Mesenchymal stem cell (in vitro differentiated cells and primary cell): ENCODE measurements around the gene CDHR4.
"Not testable (repeated sequence)": the region's sequence is repeated elsewhere in the genome, so short reads cannot be mapped to it uniquely, and the experiment has no call there.

Experiments
- DNase-seq: peaks from one replicate; pipeline ENCODE4 v3.0.0-alpha.2; 2013
- H2AFZ ChIP-seq: one replicate; pipeline ENCODE4 v1.6.1; 2013; ENCODE audit warnings: low read depth, mild to moderate bottlenecking, control low read depth, inconsistent platforms, low read length, moderate library complexity
- H2AK5ac ChIP-seq: 2 replicates; pipeline ENCODE4 v1.6.1; 2013; ENCODE audit warnings: low read length, moderate library complexity, mild to moderate bottlenecking, inconsistent platforms; ENCODE audit not compliant: severe bottlenecking
- H2BK120ac ChIP-seq: one replicate; pipeline ENCODE4 v1.6.1; 2013; ENCODE audit warnings: low read depth, mild to moderate bottlenecking, inconsistent platforms, low read length, moderate library complexity
- H2BK12ac ChIP-seq, 2 experiments: one replicate each; pipeline ENCODE4 v1.6.1; 2013; ENCODE audit warnings: inconsistent platforms in 2 of 2, low read length in 2 of 2, mild to moderate bottlenecking in 2 of 2, moderate library complexity in 2 of 2, control low read depth in 1 of 2
- H2BK15ac ChIP-seq: one replicate; pipeline ENCODE4 v1.6.1; 2013; ENCODE audit warnings: mild to moderate bottlenecking, low read depth, inconsistent platforms; ENCODE audit not compliant: poor library complexity, severe bottlenecking
- H2BK5ac ChIP-seq: 2 replicates; pipeline ENCODE4 v1.6.1; 2013; ENCODE audit warnings: low read depth, mild to moderate bottlenecking, low read length, control low read depth, inconsistent platforms; ENCODE audit not compliant: poor library complexity, severe bottlenecking
- H3K14ac ChIP-seq, 2 experiments: one replicate each; pipeline ENCODE4 v1.6.1; 2013; ENCODE audit warnings: inconsistent platforms in 2 of 2, low read length in 2 of 2, control low read depth in 1 of 2, mild to moderate bottlenecking in 1 of 2, moderate library complexity in 1 of 2
- H3K18ac ChIP-seq, 2 experiments: one replicate each; pipeline ENCODE4 v1.6.1; 2013; ENCODE audit warnings: inconsistent platforms in 2 of 2, low read length in 2 of 2, control low read depth in 1 of 2, low read depth in 1 of 2, mild to moderate bottlenecking in 1 of 2
- H3K23ac ChIP-seq, 2 experiments: one replicate each; pipeline ENCODE4 v1.6.1; 2013; ENCODE audit warnings: inconsistent platforms in 2 of 2, low read length in 2 of 2, mild to moderate bottlenecking in 2 of 2, moderate library complexity in 2 of 2, control low read depth in 1 of 2
- H3K27ac ChIP-seq: 2 replicates; pipeline ENCODE4 v1.5.1; 2013; ENCODE audit warnings: mild to moderate bottlenecking, moderate library complexity, low read length, control low read depth, inconsistent platforms; ENCODE audit not compliant: poor library complexity, severe bottlenecking
- H3K27me3 ChIP-seq, 2 experiments: 2 replicates each; pipeline versions ENCODE4 v1.6.1 to v1.7.0; 2013; ENCODE audit warnings: low read length in 2 of 2, mild to moderate bottlenecking in 2 of 2, moderate library complexity in 2 of 2, control low read depth in 1 of 2, inconsistent platforms in 1 of 2; ENCODE audit not compliant: control insufficient read depth in 1 of 2, insufficient read depth in 1 of 2
- H3K36me3 ChIP-seq, 2 experiments: 2 replicates each; pipeline versions ENCODE4 v1.6.1 to v1.7.0; 2013; ENCODE audit warnings: low read length in 2 of 2, control low read depth in 1 of 2, inconsistent platforms in 1 of 2, low read depth in 1 of 2, mild to moderate bottlenecking in 1 of 2; ENCODE audit not compliant: insufficient read depth in 2 of 2, control insufficient read depth in 1 of 2
- H3K4ac ChIP-seq, 2 experiments: one replicate each; pipeline ENCODE4 v1.6.1; 2013; ENCODE audit warnings: inconsistent platforms in 2 of 2, low read length in 2 of 2, mild to moderate bottlenecking in 2 of 2, moderate library complexity in 2 of 2, control low read depth in 1 of 2, low read depth in 1 of 2
- H3K4me1 ChIP-seq: 2 replicates; pipeline ENCODE4 v1.6.1; 2013; ENCODE audit warnings: low read depth, low read length, control low read depth; ENCODE audit not compliant: control insufficient read depth, insufficient read depth
- H3K4me2 ChIP-seq: 2 replicates; pipeline ENCODE4 v1.6.1; 2013; ENCODE audit warnings: low read length, mild to moderate bottlenecking, inconsistent platforms; ENCODE audit not compliant: poor library complexity, severe bottlenecking
- H3K4me3 ChIP-seq, 2 experiments: 2 replicates each; pipeline versions ENCODE4 v1.5.1 to v1.7.0; 2013; ENCODE audit warnings: low read length in 2 of 2, mild to moderate bottlenecking in 2 of 2, control low read depth in 1 of 2, low read depth in 1 of 2; ENCODE audit not compliant: insufficient read depth in 1 of 2
- H3K79me1 ChIP-seq: replicated peaks from 2 replicates; pipeline ENCODE4 v1.6.1; 2013; ENCODE audit warnings: mild to moderate bottlenecking, control low read depth, low read length, inconsistent platforms; ENCODE audit not compliant: poor library complexity, severe bottlenecking
- H3K9ac ChIP-seq: 2 replicates; pipeline ENCODE4 v1.7.0; 2013; ENCODE audit warnings: mild to moderate bottlenecking, low read length, moderate library complexity
- H3K9me3 ChIP-seq: 2 replicates; pipeline ENCODE4 v1.7.0; 2013; ENCODE audit warnings: mild to moderate bottlenecking, low read length; ENCODE audit not compliant: control insufficient read depth
- H4K8ac ChIP-seq: one replicate; pipeline ENCODE4 v1.6.1; 2013; ENCODE audit warnings: inconsistent platforms, mild to moderate bottlenecking, low read length, moderate library complexity
- H4K91ac ChIP-seq: one replicate; pipeline ENCODE4 v1.6.1; 2013; ENCODE audit warnings: mild to moderate bottlenecking, low read length, inconsistent platforms
- WGBS: methylation state at CpG from one replicate; pipeline ENCODE4 v1.1.7; 2013; ENCODE audit warnings: mixed read lengths; 5-methylcytosine and 5-hydroxymethylcytosine counted together

The CDHR4 gene

GRCh38 chr3:49754536-49754935, 45.1 kb downstream of the CDHR4 start:
- Histone ChIP-seq H3K9me3 (no peaks in the 10 kb centered on the region), H2BK15ac (no peak overlapping the region), H3K23ac (no peak overlapping the region), H3K4me1 (peaks cover 3% of the 10 kb centered on the region), H3K4me3 (no peak overlapping the region), H4K91ac (no peak overlapping the region), H3K27ac (no peak overlapping the region), H3K27me3 (no peaks in the 10 kb centered on the region), H4K8ac (no peak overlapping the region), H3K4ac (no peak overlapping the region), H2BK12ac (no peak overlapping the region), H2AFZ (no peak overlapping the region), H3K36me3 (peaks cover 0 to 5% of the 10 kb centered on the region in 2 experiments), H3K18ac (no peak overlapping the region), H2AK5ac (no peak overlapping the region), H2BK120ac (no peak overlapping the region), H2BK5ac (no peak overlapping the region), H3K9ac (no peak overlapping the region), H3K14ac (no peak overlapping the region), H3K79me1 (peaks cover 14% of the 10 kb centered on the region), H3K4me2 (no peak overlapping the region)
- 93% methylated on average over 1 of the region's 1 CpG for WGBS
- DNase-seq = no peak

- Histone ChIP-seq H3K36me3 (peaks cover 0 to 19% of the 10 kb centered on the region in 2 experiments), H3K14ac (no peak overlapping the region)
- DNase-seq = no peak
These were observed 48.2 kb downstream of the CDHR4 start for GRCh38 chr3:49751501-49751900.

GRCh38 chr3:49750056-49750455, 49.6 kb downstream of the CDHR4 start:
- no peaks in the 10 kb centered on the region for H3K9me3 ChIP-seq
- WGBS = 100% methylated on average over 4 of the region's 4 CpGs
- H2BK12ac ChIP-seq = no peak overlapping the region
- DNase-seq = peak; percentile 18
- no peak overlapping the region for H4K91ac ChIP-seq
- peak overlapping the region; percentile 31 for H2AK5ac ChIP-seq
- no peak overlapping the region for H2AFZ ChIP-seq
- H3K18ac ChIP-seq = no peak overlapping the region
- no peak overlapping the region for H3K23ac ChIP-seq
- no peak overlapping the region for H3K4me3 ChIP-seq
- no peak overlapping the region for H3K4me2 ChIP-seq
- no peak overlapping the region for H2BK15ac ChIP-seq
- H3K9ac ChIP-seq = no peak overlapping the region
- H2BK120ac ChIP-seq = no peak overlapping the region
- H3K27ac ChIP-seq = peak overlapping the region; percentile 44
- H4K8ac ChIP-seq = no peak overlapping the region
- peaks cover 18% of the 10 kb centered on the region for H3K79me1 ChIP-seq
- peaks cover 0 to 23% of the 10 kb centered on the region in 2 experiments for H3K36me3 ChIP-seq
- H3K27me3 ChIP-seq = no peaks in the 10 kb centered on the region
- no peak overlapping the region for H3K14ac ChIP-seq
- no peak overlapping the region for H2BK5ac ChIP-seq
- peaks cover 13% of the 10 kb centered on the region for H3K4me1 ChIP-seq
- H3K4ac ChIP-seq = no peak overlapping the region

More at GRCh38 chr3:49751501-49751900, 48.2 kb downstream of the CDHR4 start:
- no peak overlapping the region for H3K4me2 ChIP-seq
- H3K4me3 ChIP-seq = no peak overlapping the region
- H3K4me1 ChIP-seq = peaks cover 13% of the 10 kb centered on the region
- H3K9me3 ChIP-seq = no peaks in the 10 kb centered on the region
- H3K4ac ChIP-seq = no peak overlapping the region
- H3K9ac ChIP-seq = no peak overlapping the region
- H2BK12ac ChIP-seq = no peak overlapping the region
- no peak overlapping the region for H2BK5ac ChIP-seq
- H3K79me1 ChIP-seq = peaks cover 16% of the 10 kb centered on the region
- no peak overlapping the region for H4K8ac ChIP-seq
- no peaks in the 10 kb centered on the region for H3K27me3 ChIP-seq
- no peak overlapping the region for H4K91ac ChIP-seq
- no peak overlapping the region for H2AFZ ChIP-seq
- no peak overlapping the region for H3K27ac ChIP-seq
- H2AK5ac ChIP-seq = no peak overlapping the region
- WGBS = 100% methylated on average over 3 of the region's 4 CpGs
- no peak overlapping the region for H3K23ac ChIP-seq
- no peak overlapping the region for H2BK120ac ChIP-seq
- H3K18ac ChIP-seq = no peak overlapping the region
- H2BK15ac ChIP-seq = no peak overlapping the region

GRCh38 chr3:49748874-49749273, 50.8 kb downstream of the CDHR4 start:
- H3K9me3 ChIP-seq, H3K27me3 ChIP-seq, H3K14ac ChIP-seq, H3K4ac ChIP-seq, H2AK5ac ChIP-seq, H2BK5ac ChIP-seq, H2AFZ ChIP-seq, H3K23ac ChIP-seq, H4K91ac ChIP-seq, H4K8ac ChIP-seq, H3K4me3 ChIP-seq, H3K9ac ChIP-seq, H2BK12ac ChIP-seq, H2BK15ac ChIP-seq, H3K18ac ChIP-seq, DNase-seq, H2BK120ac ChIP-seq: not testable (repeated sequence)
- peak overlapping the region; percentile 51 for H3K27ac ChIP-seq
- H3K4me2 ChIP-seq = peak overlapping the region; percentile 23
- peaks cover 0 to 31% of the 10 kb centered on the region in 2 experiments for H3K36me3 ChIP-seq
- H3K4me1 ChIP-seq = peaks cover 13% of the 10 kb centered on the region
- peaks cover 16% of the 10 kb centered on the region for H3K79me1 ChIP-seq
- WGBS = 93% methylated on average over 5 of the region's 5 CpGs
